ENCODE measurements around the gene MYOD1.

GRCh38 chr11:17752144-17752543 is 32.8 kb downstream of the MYOD1 start:
- TF ChIP-seq EZH2 (IDR thresholded peaks at IDR 0.05; ENCODE audit: borderline replicate concordance, low read length) (no peak), CTCF (IDR thresholded peaks at IDR 0.05; ENCODE audit: low read length) (no peak)

All from OCI-LY1 (cell line).